Measurements from ENCODE around the gene UTP14C.

- TF ChIP-seq EZH2phosphoT487 (IDR thresholded peaks at IDR 0.05) = no peak
- TF ChIP-seq, protein P1, sequence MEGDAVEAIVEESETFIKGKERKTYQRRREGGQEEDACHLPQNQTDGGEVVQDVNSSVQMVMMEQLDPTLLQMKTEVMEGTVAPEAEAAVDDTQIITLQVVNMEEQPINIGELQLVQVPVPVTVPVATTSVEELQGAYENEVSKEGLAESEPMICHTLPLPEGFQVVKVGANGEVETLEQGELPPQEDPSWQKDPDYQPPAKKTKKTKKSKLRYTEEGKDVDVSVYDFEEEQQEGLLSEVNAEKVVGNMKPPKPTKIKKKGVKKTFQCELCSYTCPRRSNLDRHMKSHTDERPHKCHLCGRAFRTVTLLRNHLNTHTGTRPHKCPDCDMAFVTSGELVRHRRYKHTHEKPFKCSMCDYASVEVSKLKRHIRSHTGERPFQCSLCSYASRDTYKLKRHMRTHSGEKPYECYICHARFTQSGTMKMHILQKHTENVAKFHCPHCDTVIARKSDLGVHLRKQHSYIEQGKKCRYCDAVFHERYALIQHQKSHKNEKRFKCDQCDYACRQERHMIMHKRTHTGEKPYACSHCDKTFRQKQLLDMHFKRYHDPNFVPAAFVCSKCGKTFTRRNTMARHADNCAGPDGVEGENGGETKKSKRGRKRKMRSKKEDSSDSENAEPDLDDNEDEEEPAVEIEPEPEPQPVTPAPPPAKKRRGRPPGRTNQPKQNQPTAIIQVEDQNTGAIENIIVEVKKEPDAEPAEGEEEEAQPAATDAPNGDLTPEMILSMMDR (IDR thresholded peaks at IDR 0.05) = no peak
These were observed 8.2 kb upstream of the UTP14C start for GRCh38 chr13:52016296-52016695.
